A204.1 (cell line): ENCODE data around the gene MRTFA.
"Not testable (repeated sequence)": the region's sequence is repeated elsewhere in the genome, so short reads cannot be mapped to it uniquely, and the experiment has no call there.

Experiments
- FAIRE-seq: peaks from 2 replicates; lab custom pipeline; 2012; peaks lifted over from hg19 to GRCh38; lab: Jason Lieb, UNC

The MRTFA gene

DNA sequence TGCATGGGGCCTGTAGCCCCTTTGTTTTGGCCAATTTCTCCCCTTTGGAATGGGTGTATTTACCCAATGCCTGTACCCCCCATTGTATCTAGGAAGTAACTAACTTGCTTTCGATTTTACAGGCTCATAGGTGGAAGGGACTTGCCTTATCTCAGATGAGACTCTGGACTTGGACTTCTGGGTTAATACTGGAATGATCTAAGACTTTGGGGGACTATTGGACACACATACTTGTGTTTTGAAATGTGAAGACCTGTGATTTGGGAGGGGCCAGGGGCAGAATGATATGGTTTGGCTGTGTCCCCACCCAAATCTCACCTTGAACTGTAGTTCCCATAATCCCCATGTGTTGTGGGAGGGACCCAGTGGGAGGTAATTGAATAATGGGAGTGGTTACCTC is 82.5 kb downstream of the MRTFA start:
- not testable (repeated sequence) for FAIRE-seq

GRCh38 chr22:40553014-40553554 is 83.4 kb downstream of the MRTFA start:
- FAIRE-seq, result no peak

DNA sequence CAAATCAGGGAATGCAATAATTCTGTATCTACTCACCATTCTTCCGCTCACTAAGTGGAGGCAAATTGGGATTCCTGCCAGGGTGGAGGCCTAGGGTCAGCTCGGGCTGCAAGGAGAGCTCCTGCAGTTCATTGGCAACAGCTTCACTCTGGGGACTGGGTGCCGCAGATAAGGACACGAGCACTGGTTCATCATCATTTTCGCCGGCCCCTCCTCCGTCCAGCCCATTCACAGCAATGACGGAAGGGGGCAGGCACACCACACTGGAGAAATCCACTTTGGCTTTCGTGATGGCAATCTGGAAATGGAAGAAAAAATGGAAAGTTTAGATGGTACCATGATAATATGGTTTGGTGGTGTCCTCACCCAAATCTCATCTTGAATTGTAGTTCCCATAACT is 84.4 kb downstream of the MRTFA start:
- no peak for FAIRE-seq

DNA sequence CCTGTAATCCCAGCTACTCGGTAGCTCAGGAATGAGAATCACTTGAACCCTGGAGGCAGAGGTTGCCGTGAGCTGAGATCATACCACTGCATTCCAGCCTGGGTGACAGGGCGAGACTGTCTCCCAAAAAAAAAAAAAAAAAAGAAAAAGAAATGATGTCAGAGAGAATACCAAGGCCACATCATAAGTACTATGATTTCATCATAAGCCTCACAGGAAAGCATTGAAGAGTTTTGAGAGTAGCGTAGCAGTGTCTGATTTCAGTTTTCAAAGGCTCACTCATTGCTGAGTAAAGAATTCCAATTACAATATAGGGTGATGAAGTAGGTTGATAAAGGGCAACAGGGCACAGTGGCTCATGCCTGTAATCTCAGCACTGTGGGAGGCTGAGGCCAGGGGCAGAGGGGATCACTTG is 88.8 kb downstream of the MRTFA start:
- FAIRE-seq, result no peak

DNA sequence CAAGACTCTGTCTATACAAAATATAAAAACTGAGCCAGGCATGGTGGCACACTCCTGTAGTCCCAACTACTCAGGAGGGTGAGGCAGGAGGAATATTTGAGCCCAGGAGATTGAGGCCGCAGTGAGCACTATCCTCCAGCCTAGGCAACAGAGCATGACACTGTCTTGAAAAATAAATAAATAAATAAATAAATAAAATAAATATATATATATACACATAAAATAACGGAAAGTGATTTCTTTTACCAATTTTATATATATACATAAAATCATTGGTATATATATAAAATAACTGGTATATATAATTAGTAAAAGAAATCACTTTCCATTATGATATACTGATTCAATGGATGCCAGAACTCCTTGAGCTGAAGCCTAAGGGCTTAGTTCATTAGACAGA is 91.8 kb downstream of the MRTFA start:
- FAIRE-seq, result peak; percentile 39

DNA sequence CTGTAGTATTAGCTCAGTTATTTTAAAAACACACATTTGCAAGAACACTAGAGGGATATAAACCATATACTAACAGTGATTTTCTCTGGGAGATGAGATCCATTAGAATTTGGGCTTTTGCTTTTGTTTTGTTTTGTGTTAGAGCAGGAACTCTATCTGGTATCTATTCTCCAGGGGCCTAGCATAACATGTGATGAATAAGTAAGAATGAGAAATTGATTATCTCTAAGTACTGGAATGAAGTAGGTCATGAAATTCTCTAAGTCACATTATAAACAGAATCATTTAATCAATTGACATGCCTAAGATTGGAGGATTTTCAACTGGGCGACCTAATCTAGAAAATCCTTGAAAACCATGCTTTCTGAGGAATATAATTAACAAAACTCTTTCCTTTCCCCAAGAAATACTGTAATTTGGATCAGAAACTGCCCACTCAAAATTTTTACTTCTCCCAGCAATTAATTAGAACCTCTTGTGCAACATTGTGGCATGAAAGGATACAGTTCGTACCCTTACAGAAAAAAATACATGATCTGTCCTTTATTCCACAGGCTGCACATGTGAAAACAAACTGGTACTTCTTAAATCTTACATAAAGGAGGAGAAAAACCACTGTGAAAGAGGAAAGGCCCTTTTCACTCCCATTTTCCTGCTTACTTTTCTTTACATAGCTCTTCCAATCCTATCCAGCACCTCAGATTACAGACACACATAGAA is 93.5 kb downstream of the MRTFA start:
- no peak for FAIRE-seq

DNA sequence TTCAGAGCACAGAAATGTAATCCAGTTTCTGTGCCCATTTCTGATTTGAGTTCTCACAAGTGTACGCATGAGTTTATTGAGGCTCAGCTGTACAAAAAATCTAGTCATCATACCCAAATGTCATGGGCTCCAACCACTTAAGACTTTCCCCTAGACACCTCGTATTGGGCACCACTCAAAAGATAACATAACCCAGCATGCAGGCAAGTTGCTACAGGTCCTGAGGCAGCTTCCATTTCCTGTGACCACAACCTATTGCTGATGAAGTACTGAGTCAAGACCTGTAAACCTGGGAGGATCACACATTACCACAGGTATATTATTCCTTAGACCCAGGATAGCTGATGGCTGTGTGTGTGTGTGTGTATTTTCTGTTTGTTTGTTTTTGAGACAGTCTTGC is 95.2 kb downstream of the MRTFA start:
- no peak for FAIRE-seq

DNA sequence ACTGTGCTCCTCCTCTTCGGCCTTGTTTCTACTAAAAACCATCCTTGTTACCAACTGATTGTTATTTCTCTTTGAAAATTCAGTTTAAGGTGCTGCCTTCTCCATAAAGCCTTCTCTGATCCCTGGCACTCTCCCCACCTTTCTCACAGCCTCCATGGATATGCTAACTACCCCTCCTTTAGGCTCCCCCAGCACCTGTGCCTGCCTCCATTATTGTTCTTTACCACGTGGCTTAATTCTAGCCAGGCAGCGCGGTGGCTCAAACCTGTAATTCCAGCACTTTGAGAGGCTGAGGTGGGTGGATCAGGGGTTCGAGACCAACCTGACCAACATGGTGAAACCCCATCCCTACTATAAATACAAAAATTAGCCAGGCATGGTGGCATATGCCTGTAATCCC is 96.3 kb downstream of the MRTFA start:
- no peak for FAIRE-seq

GRCh38 chr22:40536149-40536548 is 100.4 kb downstream of the MRTFA start:
- not testable (repeated sequence) for FAIRE-seq

DNA sequence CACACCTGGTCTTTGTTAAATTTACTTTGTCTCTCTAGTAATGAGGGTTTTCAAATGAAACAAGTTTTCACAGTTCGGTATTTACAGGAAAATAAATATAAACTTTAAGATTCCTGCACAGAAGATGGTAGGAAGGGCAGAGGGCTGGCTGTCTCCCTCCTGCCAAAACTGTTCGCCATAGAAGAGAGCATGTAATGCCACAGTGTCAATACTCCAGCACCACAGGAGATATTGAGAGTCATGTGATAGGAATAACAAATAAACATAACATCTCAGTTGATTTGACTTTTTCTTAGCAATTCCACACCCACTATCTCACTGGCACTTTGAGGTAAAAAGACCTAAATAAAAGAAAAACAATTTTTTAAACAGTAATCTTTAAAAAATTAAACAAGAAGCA is 100.9 kb downstream of the MRTFA start:
- no peak for FAIRE-seq

DNA sequence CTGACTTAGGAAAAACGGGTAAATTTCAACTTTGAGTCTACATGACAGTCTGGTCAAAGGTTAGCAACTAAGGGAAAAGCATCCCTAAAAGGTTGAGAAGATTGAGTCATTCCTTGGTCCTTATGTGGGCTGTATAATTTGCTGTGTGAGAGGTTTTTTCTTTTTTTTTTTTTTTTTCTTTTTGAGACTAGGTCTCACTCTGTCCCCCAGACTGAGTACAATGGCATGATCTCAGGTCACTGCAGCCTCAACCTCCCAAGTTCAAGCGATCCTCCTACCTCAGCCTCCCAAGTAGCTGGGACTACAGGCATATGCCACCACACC is 101.4 kb downstream of the MRTFA start:
- FAIRE-seq, result no peak

- no peak for FAIRE-seq
Measured at GRCh38 chr22:40534379-40535188, 101.9 kb downstream of the MRTFA start.

DNA sequence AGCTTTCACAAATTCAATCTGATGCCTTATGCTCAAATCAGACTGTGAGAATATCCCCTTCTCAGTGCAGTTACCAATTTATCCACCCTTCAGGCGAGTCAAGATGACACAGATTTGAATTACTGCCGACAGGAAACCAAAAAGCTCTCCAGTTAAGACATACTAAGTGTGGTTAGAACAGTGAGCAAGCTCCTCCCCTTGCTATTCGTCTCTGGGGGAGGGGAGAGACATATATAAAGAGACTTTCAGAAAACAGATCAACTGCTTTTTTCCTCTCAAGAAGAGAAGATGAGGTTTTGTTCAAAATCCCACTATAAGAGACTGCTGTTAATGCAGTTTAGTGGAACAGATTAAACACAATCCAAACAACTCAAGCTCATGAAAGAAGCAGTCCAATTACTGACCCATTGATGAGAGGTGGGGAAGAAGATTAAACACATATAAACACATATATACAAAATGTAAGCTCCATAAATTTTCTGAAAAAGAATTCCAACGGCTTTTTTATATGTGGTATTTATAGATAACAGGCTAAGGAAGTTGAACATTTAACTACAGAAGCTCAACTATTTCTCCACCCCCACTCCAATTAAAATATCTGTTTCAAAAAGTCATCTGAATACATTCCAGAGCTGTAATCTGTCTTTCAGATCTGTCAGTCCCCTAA is 102.7 kb downstream of the MRTFA start:
- no peak for FAIRE-seq

GRCh38 chr22:40531951-40532900 is 104.3 kb downstream of the MRTFA start:
- no peak for FAIRE-seq

DNA sequence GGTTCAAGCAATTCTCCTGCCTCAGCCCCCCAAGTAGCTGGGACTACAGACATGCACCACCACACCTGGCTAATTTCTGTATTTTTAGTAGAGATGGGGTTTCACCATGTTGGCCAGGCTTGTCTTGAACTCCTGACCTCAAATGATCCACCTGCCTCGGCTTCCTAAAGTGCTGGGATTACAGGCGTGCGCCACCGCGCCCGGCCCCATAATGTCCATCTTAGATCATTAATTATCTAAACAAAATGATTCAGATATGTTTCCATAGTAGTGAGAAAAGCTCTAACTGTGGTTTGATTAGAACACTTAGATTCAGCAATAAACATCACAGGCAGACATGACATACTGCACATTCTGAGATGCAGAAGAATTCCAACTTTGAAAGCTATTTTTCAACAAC is 106.1 kb downstream of the MRTFA start:
- not testable (repeated sequence) for FAIRE-seq

GRCh38 chr22:40529821-40530220 is 106.7 kb downstream of the MRTFA start:
- no peak for FAIRE-seq

DNA sequence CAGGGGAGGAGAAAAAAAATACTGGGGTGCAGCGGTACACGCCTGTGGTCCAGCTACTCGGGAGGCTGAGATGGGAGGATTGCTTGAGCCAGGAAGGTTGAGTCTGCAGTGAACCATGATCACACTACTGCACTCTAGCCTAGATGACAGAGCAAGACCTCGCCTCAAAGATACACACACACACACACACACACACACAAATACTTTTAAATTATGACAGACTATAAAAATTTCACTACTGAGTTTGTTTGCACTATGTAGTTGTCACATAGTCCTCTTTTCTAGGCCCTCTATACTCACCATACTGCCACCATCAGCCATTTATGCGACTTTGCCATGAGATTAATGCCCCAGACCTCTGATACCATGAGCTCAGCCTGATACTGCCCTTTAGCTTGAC is 109.6 kb downstream of the MRTFA start:
- FAIRE-seq, result no peak

- FAIRE-seq, result peak; percentile 59
Measured at GRCh38 chr22:40525250-40525884, 111.2 kb downstream of the MRTFA start.

- FAIRE-seq, result no peak
Measured at GRCh38 chr22:40524392-40525249, 111.9 kb downstream of the MRTFA start.

DNA sequence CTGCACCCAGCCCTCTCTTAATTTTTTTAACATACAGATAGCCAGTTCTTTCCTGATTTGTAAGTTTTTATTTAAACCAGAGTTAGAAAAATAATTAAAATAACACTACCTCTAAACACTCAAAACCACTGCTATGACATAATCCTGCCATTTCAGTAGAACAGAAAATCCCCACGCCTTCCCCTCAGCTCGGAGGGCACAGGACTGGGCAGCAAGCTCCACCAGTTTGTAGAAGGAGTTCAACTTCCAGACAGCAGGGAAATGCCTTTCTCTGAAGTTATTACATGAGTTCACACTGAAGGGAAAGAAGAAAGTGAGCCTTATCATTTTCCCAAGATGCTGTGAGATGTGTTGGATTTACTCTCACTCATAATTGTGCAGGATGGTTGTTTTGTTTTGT is 114.4 kb downstream of the MRTFA start:
- no peak for FAIRE-seq
